A549 (cell line): ENCODE data around the gene APMAP.

ENCODE experiments used
- CEBPB ChIP-seq, 2 experiments: fragments of >200 bp in 1 of 2; sonication (Bioruptor Twin) in 1 of 2; formaldehyde crosslinking in 1 of 2; IDR thresholded peaks; 2 replicates each; pipeline ENCODE4 v1.6.1; 2012 to 2016
- EP300 ChIP-seq, 2 experiments: fragments of >200 bp; sonication (Bioruptor Twin); formaldehyde crosslinking; IDR thresholded peaks; 2 replicates in 1 of 2; 3 replicates in 1 of 2; pipeline ENCODE4 v1.6.1; 2016 to 2017
- HOXA7 ChIP-seq: fragments of 250-450 bp; sonication (Bioruptor Pico); IDR thresholded peaks from 2 replicates; pipeline ENCODE4 v1.5.0; 2020; ENCODE audit warnings: mild to moderate bottlenecking, moderate library complexity
- KDM1A ChIP-seq: fragments of 200-600 bp; sonication (generic); IDR thresholded peaks from 2 replicates; pipeline ENCODE4 v1.6.1; 2016; ENCODE audit warnings: low read depth, mild to moderate bottlenecking
- POLR2A ChIP-seq: IDR thresholded peaks from 2 replicates; pipeline ENCODE4 v1.6.1; 2012; ENCODE audit warnings: mild to moderate bottlenecking, low read length
- RNF2 ChIP-seq: fragments of 200-600 bp; sonication (generic); IDR thresholded peaks from 2 replicates; pipeline ENCODE4 v1.6.1; 2016; ENCODE audit warnings: low read depth, mild to moderate bottlenecking, antibody characterized with exemption, moderate library complexity, borderline replicate concordance
- SMC3 ChIP-seq: fragments of >200 bp; sonication (Bioruptor Twin); formaldehyde crosslinking; IDR thresholded peaks from 3 replicates; pipeline ENCODE4 v1.6.1; 2018; ENCODE audit warnings: inconsistent platforms
- TF ChIP-seq, protein P1 (sequence below): fragments of >200 bp; sonication (Bioruptor Twin); formaldehyde crosslinking; IDR thresholded peaks from 3 replicates; pipeline ENCODE4 v1.5.1; 2016
- TF ChIP-seq, protein P2 (sequence below): fragments of 450-650 bp; IDR thresholded peaks from 2 replicates; pipeline ENCODE4 v1.6.1; 2014; ENCODE audit warnings: antibody characterized with exemption

DNA sequence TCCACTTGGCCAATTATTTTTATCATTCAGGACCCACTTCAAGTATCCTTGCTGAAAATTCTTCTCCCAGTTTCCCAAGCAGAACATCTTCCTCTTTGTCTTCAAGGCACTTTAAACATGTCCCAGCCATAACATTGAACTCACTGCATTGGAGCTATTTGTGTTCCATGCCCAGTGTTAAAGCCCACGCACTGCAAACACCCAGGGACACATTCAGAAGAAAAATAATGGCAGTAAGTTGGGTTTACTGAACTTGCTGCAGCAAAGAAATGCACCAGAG lies 1.6 kb upstream of the APMAP start:
- TF ChIP-seq, protein P1, sequence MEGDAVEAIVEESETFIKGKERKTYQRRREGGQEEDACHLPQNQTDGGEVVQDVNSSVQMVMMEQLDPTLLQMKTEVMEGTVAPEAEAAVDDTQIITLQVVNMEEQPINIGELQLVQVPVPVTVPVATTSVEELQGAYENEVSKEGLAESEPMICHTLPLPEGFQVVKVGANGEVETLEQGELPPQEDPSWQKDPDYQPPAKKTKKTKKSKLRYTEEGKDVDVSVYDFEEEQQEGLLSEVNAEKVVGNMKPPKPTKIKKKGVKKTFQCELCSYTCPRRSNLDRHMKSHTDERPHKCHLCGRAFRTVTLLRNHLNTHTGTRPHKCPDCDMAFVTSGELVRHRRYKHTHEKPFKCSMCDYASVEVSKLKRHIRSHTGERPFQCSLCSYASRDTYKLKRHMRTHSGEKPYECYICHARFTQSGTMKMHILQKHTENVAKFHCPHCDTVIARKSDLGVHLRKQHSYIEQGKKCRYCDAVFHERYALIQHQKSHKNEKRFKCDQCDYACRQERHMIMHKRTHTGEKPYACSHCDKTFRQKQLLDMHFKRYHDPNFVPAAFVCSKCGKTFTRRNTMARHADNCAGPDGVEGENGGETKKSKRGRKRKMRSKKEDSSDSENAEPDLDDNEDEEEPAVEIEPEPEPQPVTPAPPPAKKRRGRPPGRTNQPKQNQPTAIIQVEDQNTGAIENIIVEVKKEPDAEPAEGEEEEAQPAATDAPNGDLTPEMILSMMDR, result no peak
- TF ChIP-seq POLR2A, result no peak
- TF ChIP-seq HOXA7, result no peak
- TF ChIP-seq SMC3, result no peak
- TF ChIP-seq EP300 (IDR thresholded peaks at IDR 0.05), result no peak
- no peak for TF ChIP-seq RNF2
- TF ChIP-seq, protein P2, sequence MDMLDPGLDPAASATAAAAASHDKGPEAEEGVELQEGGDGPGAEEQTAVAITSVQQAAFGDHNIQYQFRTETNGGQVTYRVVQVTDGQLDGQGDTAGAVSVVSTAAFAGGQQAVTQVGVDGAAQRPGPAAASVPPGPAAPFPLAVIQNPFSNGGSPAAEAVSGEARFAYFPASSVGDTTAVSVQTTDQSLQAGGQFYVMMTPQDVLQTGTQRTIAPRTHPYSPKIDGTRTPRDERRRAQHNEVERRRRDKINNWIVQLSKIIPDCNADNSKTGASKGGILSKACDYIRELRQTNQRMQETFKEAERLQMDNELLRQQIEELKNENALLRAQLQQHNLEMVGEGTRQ, result no peak
- no peak for TF ChIP-seq CEBPB (IDR thresholded peaks at IDR 0.05)
- no peak for TF ChIP-seq KDM1A
